M059J (cell line): ENCODE measurements around the gene RPLP2. TPM values are rescaled to one million over a fixed set of nuclear protein-coding genes. Genes with fewer than 3 reads are reported as not detected.

Source experiments
- total RNA-seq: library from RNA; depleted of rRNA; stranded (reverse); fragments of >200 nt; shearing (Covaris generic); gene quantifications from 2 replicates; pipeline ENCODE4 v1.2.3, GENCODE V29; 2014; rRNA removed

RPLP2 gene
- total RNA-seq, 1 experiment from 2014 or later: 877 TPM

Other genes with a start within 250 kb of the RPLP2 start
- 1.1 and 3.8 TPM in 2 replicates for gene LMNTD2, start 249.2 kb upstream of the RPLP2 start, total RNA-seq
- gene RASSF7, start 249.0 kb upstream of the RPLP2 start, total RNA-seq: 53.4 and 56.0 TPM in 2 replicates
- gene PHRF1, start 233.5 kb upstream of the RPLP2 start, total RNA-seq: 17.0 and 24.3 TPM in 2 replicates
- not detected in 2 replicates for gene IRF7, start 194.0 kb upstream of the RPLP2 start, total RNA-seq
- not detected in 2 replicates for gene CDHR5, start 185.0 kb upstream of the RPLP2 start, total RNA-seq
- gene SCT, start 182.8 kb upstream of the RPLP2 start, total RNA-seq: not detected in 2 replicates
- not detected in 2 replicates for gene DRD4, start 172.7 kb upstream of the RPLP2 start, total RNA-seq
- 31.0 and 50.8 TPM in 2 replicates for gene DEAF1, start 114.7 kb upstream of the RPLP2 start, total RNA-seq
- 7.9 and 14.9 TPM in 2 replicates for gene TMEM80, start 114.2 kb upstream of the RPLP2 start, total RNA-seq
- gene EPS8L2, start 103.7 kb upstream of the RPLP2 start, total RNA-seq: 4.9 and 10.6 TPM in 2 replicates
- gene TALDO1, start 62.5 kb upstream of the RPLP2 start, total RNA-seq: 247 and 252 TPM in 2 replicates
- gene GATD1, start 32.5 kb upstream of the RPLP2 start, total RNA-seq: 22.5 and 25.6 TPM in 2 replicates
- not detected in 2 replicates for gene CEND1, start 19.9 kb upstream of the RPLP2 start, total RNA-seq
- gene SLC25A22, start 11.7 kb upstream of the RPLP2 start, total RNA-seq: 7.5 and 26.5 TPM in 2 replicates
- gene PIDD1, start 4.7 kb upstream of the RPLP2 start, total RNA-seq: 3.3 and 8.2 TPM in 2 replicates
- gene PNPLA2, start 8.9 kb downstream of the RPLP2 start, total RNA-seq: 27.8 and 50.0 TPM in 2 replicates
- 2.1 and 9.6 TPM in 2 replicates for gene CRACR2B, start 18.0 kb downstream of the RPLP2 start, total RNA-seq
- 588 and 642 TPM in 2 replicates for gene CD151, start 23.0 kb downstream of the RPLP2 start, total RNA-seq
- 147 and 201 TPM in 2 replicates for gene POLR2L, start 32.6 kb downstream of the RPLP2 start, total RNA-seq
- gene TSPAN4, start 32.9 kb downstream of the RPLP2 start, total RNA-seq: 207 and 240 TPM in 2 replicates
- 88.2 and 92.6 TPM in 2 replicates for gene CHID1, start 100.8 kb downstream of the RPLP2 start, total RNA-seq
- gene AP2A2, start 115.9 kb downstream of the RPLP2 start, total RNA-seq: 40.9 and 49.3 TPM in 2 replicates
- not detected in 2 replicates for gene MUC6, start 226.8 kb downstream of the RPLP2 start, total RNA-seq